Nephron (organoid): ENCODE measurements around the gene IL16.

Source experiments
- H3K27ac Mint-ChIP-seq, 3 experiments: 2 replicates each; pipeline ENCODE4 v1.8.0; 2020; ENCODE audit warnings: mixed read lengths in 3 of 3, mild to moderate bottlenecking in 2 of 3, moderate library complexity in 1 of 3
- H3K27me3 Mint-ChIP-seq: 2 replicates; pipeline ENCODE4 v1.8.0; 2021; ENCODE audit warnings: low read depth, mild to moderate bottlenecking, moderate library complexity, mixed read lengths
- H3K36me3 Mint-ChIP-seq: 2 replicates; pipeline ENCODE4 v1.8.0; 2020; ENCODE audit warnings: low read depth, mixed read lengths
- H3K4me1 Mint-ChIP-seq: 2 replicates; pipeline ENCODE4 v1.8.0; 2020; ENCODE audit warnings: mixed read lengths
- H3K4me3 Mint-ChIP-seq, 3 experiments: 2 replicates each; pipeline ENCODE4 v1.8.0; 2020; ENCODE audit warnings: mild to moderate bottlenecking in 3 of 3, mixed read lengths in 3 of 3, moderate library complexity in 2 of 3
- H3K9me3 Mint-ChIP-seq: 2 replicates; pipeline ENCODE4 v1.8.0; 2020; ENCODE audit warnings: mixed read lengths
- TF ChIP-seq, protein P1 (sequence below), 3 experiments: fragments of 200-600 bp; sonication (generic); IDR thresholded peaks; one replicate each; pipeline ENCODE4 v1.5.0; 2021; ENCODE audit warnings: antibody characterized with exemption in 3 of 3; ENCODE audit not compliant: unreplicated experiment in 3 of 3

IL16 gene

GRCh38 chr15:81268881-81269601 is 72.4 kb downstream of the IL16 start:
- Mint-ChIP-seq H3K4me1 (peaks cover 13% of the 10 kb centered on the region), H3K27ac (no peak overlapping the region), H3K36me3 (no peaks in the 10 kb centered on the region), H3K9me3 (no peaks in the 10 kb centered on the region), H3K27me3 (peaks cover 26% of the 10 kb centered on the region), H3K4me3 (no peak overlapping the region)
- TF ChIP-seq, protein P1, sequence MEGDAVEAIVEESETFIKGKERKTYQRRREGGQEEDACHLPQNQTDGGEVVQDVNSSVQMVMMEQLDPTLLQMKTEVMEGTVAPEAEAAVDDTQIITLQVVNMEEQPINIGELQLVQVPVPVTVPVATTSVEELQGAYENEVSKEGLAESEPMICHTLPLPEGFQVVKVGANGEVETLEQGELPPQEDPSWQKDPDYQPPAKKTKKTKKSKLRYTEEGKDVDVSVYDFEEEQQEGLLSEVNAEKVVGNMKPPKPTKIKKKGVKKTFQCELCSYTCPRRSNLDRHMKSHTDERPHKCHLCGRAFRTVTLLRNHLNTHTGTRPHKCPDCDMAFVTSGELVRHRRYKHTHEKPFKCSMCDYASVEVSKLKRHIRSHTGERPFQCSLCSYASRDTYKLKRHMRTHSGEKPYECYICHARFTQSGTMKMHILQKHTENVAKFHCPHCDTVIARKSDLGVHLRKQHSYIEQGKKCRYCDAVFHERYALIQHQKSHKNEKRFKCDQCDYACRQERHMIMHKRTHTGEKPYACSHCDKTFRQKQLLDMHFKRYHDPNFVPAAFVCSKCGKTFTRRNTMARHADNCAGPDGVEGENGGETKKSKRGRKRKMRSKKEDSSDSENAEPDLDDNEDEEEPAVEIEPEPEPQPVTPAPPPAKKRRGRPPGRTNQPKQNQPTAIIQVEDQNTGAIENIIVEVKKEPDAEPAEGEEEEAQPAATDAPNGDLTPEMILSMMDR (IDR thresholded peaks at IDR 0.05; ENCODE audit: unreplicated experiment in 3 of 3): no peak

DNA sequence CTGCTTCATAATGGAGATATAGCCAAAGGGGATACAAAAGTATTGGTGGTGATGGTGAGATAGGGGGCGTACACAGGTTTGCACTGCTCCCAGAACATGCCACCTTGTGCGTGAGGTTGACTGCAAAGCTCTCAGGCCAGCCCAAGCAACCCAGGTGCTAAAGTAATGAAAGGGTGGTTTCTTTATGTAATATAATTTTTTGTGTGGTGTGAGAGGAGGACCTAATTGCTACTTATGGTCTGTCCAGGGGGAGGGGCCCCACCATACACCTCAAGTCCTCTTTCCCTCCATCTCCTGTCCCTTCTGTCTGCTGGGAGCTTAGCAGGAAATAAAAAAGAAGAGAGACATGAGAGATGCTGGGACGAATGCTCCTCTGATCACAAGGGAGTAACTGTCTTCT is 73.5 kb downstream of the IL16 start:
- no peaks in the 10 kb centered on the region for H3K36me3 Mint-ChIP-seq
- no peak overlapping the region for H3K4me3 Mint-ChIP-seq
- H3K9me3 Mint-ChIP-seq: peaks cover 2% of the 10 kb centered on the region
- H3K4me1 Mint-ChIP-seq: peaks cover 13% of the 10 kb centered on the region
- TF ChIP-seq, protein P1 (IDR thresholded peaks at IDR 0.05; ENCODE audit: unreplicated experiment in 3 of 3): no peak
- H3K27me3 Mint-ChIP-seq: peaks cover 22% of the 10 kb centered on the region
- H3K27ac Mint-ChIP-seq: no peak overlapping the region

DNA sequence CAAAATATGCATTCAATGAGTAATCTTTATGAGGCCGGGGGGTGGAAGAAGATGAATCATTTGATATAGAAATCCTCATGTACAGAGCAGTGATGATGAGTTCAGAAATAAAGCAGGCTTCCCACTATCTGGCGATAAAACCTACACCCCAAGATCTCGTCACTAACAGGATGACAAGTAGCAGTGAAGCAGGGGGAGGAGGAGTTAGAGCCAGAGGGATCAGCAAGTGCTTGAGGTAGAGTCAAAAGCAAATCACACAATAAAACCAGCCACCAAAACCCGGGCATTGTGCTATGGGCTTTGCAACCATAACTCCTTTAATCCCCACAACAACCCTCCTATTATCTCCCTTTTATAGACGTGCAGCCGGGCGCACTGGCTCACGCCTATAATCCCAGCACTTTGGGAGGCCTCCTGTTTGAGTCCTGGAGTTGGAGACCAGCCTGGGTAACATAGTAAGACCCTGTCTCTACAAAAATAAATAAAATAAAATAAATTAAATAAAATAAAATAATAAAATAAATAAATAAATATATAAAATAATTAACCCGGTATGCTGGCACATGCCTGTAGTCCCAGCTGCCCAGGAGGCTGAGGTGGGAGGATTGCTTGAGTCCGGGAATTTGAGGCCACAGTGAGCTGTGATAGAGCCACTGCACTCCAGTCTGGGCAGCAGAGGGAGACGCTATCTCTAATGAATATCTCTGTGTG is 74.3 kb downstream of the IL16 start:
- Mint-ChIP-seq H3K27ac (no peak overlapping the region), H3K36me3 (no peaks in the 10 kb centered on the region), H3K9me3 (peaks cover 2% of the 10 kb centered on the region), H3K4me3 (no peak overlapping the region), H3K4me1 (peaks cover 7% of the 10 kb centered on the region), H3K27me3 (peaks cover 19% of the 10 kb centered on the region)
- TF ChIP-seq, protein P1 (IDR thresholded peaks at IDR 0.05; ENCODE audit: unreplicated experiment in 3 of 3): no peak

- Mint-ChIP-seq H3K27me3 (peaks cover 15% of the 10 kb centered on the region), H3K36me3 (peaks cover 2% of the 10 kb centered on the region)
- TF ChIP-seq, protein P1 (IDR thresholded peaks at IDR 0.05; ENCODE audit: unreplicated experiment in 3 of 3): no peak
Measured at GRCh38 chr15:81271761-81272644, 75.3 kb downstream of the IL16 start.

DNA sequence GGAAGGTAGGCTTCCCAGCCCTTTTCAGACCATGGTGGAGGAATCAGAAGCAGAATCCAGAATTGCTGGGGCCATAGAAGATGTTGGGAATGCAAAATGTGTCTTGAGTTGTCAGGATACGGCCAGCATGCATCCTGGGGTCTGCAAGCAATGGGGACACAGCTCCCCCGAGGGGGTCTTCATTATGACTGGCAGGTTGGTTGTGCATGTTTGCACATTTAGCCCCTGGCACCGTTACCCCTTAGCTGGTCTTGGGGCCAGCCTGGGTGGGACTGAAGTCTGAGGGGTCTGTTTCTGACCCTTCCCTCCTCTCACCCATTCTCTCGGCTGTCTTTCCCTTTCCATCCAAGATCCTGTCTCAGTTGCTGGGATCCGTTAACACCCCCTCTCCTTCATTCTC is 76.5 kb downstream of the IL16 start:
- H3K27me3 Mint-ChIP-seq: peaks cover 13% of the 10 kb centered on the region
- TF ChIP-seq, protein P1 (IDR thresholded peaks at IDR 0.05; ENCODE audit: unreplicated experiment in 3 of 3): no peak
- no peak overlapping the region for H3K4me3 Mint-ChIP-seq
- peaks cover 4% of the 10 kb centered on the region for H3K36me3 Mint-ChIP-seq
- peaks cover 14% of the 10 kb centered on the region for H3K9me3 Mint-ChIP-seq
- H3K27ac Mint-ChIP-seq: no peak overlapping the region
- H3K4me1 Mint-ChIP-seq: no peaks in the 10 kb centered on the region

More at GRCh38 chr15:81271761-81272644, 75.3 kb downstream of the IL16 start:
- Mint-ChIP-seq H3K4me1 (no peaks in the 10 kb centered on the region), H3K4me3 (no peak overlapping the region), H3K27ac (no peak overlapping the region), H3K9me3 (peaks cover 7% of the 10 kb centered on the region)
